ENCODE data around the gene ZFYVE16. TPM values are rescaled to one million over a fixed set of nuclear protein-coding genes. Genes with fewer than 3 reads are reported as not detected.
"Not testable (repeated sequence)": the region's sequence is repeated elsewhere in the genome, so short reads cannot be mapped to it uniquely, and the experiment has no call there.

ZFYVE16 gene
- total and polyA plus RNA-seq, 2 of the 13 experiments (the other 11 are each of a cell fraction or from before 2014, with no cell fraction given): 9.3 to 33.3 TPM

GRCh38 chr5:80424365-80424764 is 16.5 kb downstream of the ZFYVE16 start:
- H3K27ac ChIP-seq (ENCODE audit: extremely low read length, insufficient read depth, low read length); H3K4me1 ChIP-seq (ENCODE audit: insufficient read depth, low read length); BruUV-seq (replicated peaks); intact Hi-C loops (cut with micrococcal nuclease; ENCODE audit: unreplicated experiment); FAIRE-seq; H4K20me1 ChIP-seq (ENCODE audit: insufficient read depth, low read length); H3K4me3 ChIP-seq (replicated peaks in 1 of 3; ENCODE audit: insufficient read depth in 1 of 3, low read depth in 2 of 3, low read length in 3 of 3); H3K9me3 ChIP-seq (ENCODE audit: low read length); ATAC-seq; H2AFZ ChIP-seq (ENCODE audit: low read length); DNase-seq (ENCODE audit: low spot score); H3K27me3 ChIP-seq (ENCODE audit: control insufficient read depth in 1 of 2, insufficient read depth in 2 of 2, low read length in 2 of 2); H3K36me3 ChIP-seq (replicated peaks in 1 of 2; ENCODE audit: control insufficient read depth in 1 of 2, insufficient read depth in 2 of 2, low read length in 2 of 2); H3K9ac ChIP-seq (ENCODE audit: insufficient read depth, low read depth, low read length); in situ Hi-C loops (cut with HindIII; ENCODE audit: extremely low pct_ligation_motif_present, low pct_unique_long_range_greater_than_20kb); POLR2A ChIA-PET; CTCF ChIA-PET (ENCODE audit: low intra/inter-chr PET ratio, low total read pairs); H3K4me2 ChIP-seq (ENCODE audit: low read depth, low read length): not testable (repeated sequence)
- peaks cover 34% of the 10 kb centered on the region for H3K79me2 ChIP-seq (ENCODE audit: insufficient read depth, low read length)
- 98% methylated on average over 3 of the region's 3 CpGs for WGBS (ENCODE audit: low lambda C conversion rate)
- peak; percentile 38; the same call in 1 of the 2 replicates for TF ChIP-seq ZNF460 (CRISPR knock-in tag; IDR thresholded peaks at IDR 0.05; ENCODE audit: borderline replicate concordance)
- TF ChIP-seq ZMYM3 (CRISPR knock-in tag; IDR thresholded peaks at IDR 0.05): 0 out of 2 replicates have a peak, but pooled peaks have one; percentile 20
- TF ChIP-seq ZNF121 (CRISPR knock-in tag; IDR thresholded peaks at IDR 0.05): peak; percentile 82

GRCh38 chr5:80435476-80435875 is 27.6 kb downstream of the ZFYVE16 start:
- no peak for DNase-seq (ENCODE audit: low spot score)
- no peak for ATAC-seq
- Histone ChIP-seq H3K9me3 (ENCODE audit: low read length) (no peaks in the 10 kb centered on the region), H3K4me2 (ENCODE audit: low read depth, low read length) (no peak overlapping the region), H3K9ac (ENCODE audit: insufficient read depth, low read depth, low read length) (no peak overlapping the region), H3K27me3 (ENCODE audit: control insufficient read depth in 1 of 2, insufficient read depth in 2 of 2, low read length in 2 of 2) (no peaks in the 10 kb centered on the region), H3K27ac (ENCODE audit: extremely low read length, insufficient read depth, low read length) (no peak overlapping the region), H2AFZ (ENCODE audit: low read length) (no peak overlapping the region), H4K20me1 (ENCODE audit: insufficient read depth, low read length) (no peaks in the 10 kb centered on the region), H3K79me2 (ENCODE audit: insufficient read depth, low read length) (no peaks in the 10 kb centered on the region), H3K4me1 (ENCODE audit: insufficient read depth, low read length) (no peaks in the 10 kb centered on the region), H3K36me3 (replicated peaks in 1 of 2; ENCODE audit: control insufficient read depth in 1 of 2, insufficient read depth in 2 of 2, low read length in 2 of 2) (peaks cover 1 to 26% of the 10 kb centered on the region in 2 experiments; a peak in 4 of 5 replicates), H3K4me3 (replicated peaks in 1 of 3; ENCODE audit: insufficient read depth in 1 of 3, low read depth in 2 of 3, low read length in 3 of 3) (no peak overlapping the region)
- CTCF ChIA-PET (ENCODE audit: low intra/inter-chr PET ratio, low total read pairs): no interaction called here
- BruUV-seq (replicated peaks): no TSS peak
- intact Hi-C loops (cut with micrococcal nuclease; ENCODE audit: unreplicated experiment) (no loop called here), in situ Hi-C loops (cut with HindIII; ENCODE audit: extremely low pct_ligation_motif_present, low pct_unique_long_range_greater_than_20kb) (no loop called here)
- WGBS (ENCODE audit: low lambda C conversion rate): 97% methylated on average over 8 of the region's 8 CpGs
- POLR2A ChIA-PET: no interaction called here
- no peak for FAIRE-seq
- TF ChIP-seq ZFP41 (CRISPR knock-in tag; IDR thresholded peaks at IDR 0.05; ENCODE audit: borderline replicate concordance) (no peak), RBM22 (optimal IDR thresholded peaks at IDR 0.05; ENCODE audit: low read length) (no peak), ZBTB7A (CRISPR knock-in tag; IDR thresholded peaks at IDR 0.05) (no peak), KDM4B (CRISPR knock-in tag; IDR thresholded peaks at IDR 0.05) (no peak), ZNF570 (CRISPR knock-in tag; IDR thresholded peaks at IDR 0.05; ENCODE audit: borderline replicate concordance) (no peak), CC2D1A (CRISPR knock-in tag; IDR thresholded peaks at IDR 0.05) (no peak), ZNF256 (CRISPR knock-in tag; conservative IDR thresholded peaks at IDR 0.05) (no peak), ARID3A (IDR thresholded peaks at IDR 0.05; ENCODE audit: low read depth, low read length) (no peak), FOXA1 (IDR thresholded peaks at IDR 0.05) (no peak), FOXA1 (CRISPR knock-in tag; IDR thresholded peaks at IDR 0.05) (no peak), CHD4 (IDR thresholded peaks at IDR 0.05; ENCODE audit: borderline replicate concordance, low read length) (no peak), ZNF83 (CRISPR knock-in tag; IDR thresholded peaks at IDR 0.05; ENCODE audit: borderline replicate concordance) (no peak), MAX (IDR thresholded peaks at IDR 0.05) (no peak), ATF1 (CRISPR knock-in tag; IDR thresholded peaks at IDR 0.05) (no peak)
